Subcutaneous adipose tissue (tissue), 4 donors: ENCODE results near the gene ACADL. TPM values are rescaled to one million over a fixed set of nuclear protein-coding genes. Genes with fewer than 3 reads are reported as not detected.

ENCODE experiments used
- CTCF ChIP-seq: fragments of 450-650 bp; IDR thresholded peaks from one replicate; pipeline ENCODE4 v1.5.1; 2016; ENCODE audit warnings: low read depth, mild to moderate bottlenecking, control low read depth, antibody characterized with exemption, moderate library complexity
- total RNA-seq, 4 donors: library from RNA; depleted of rRNA; stranded (reverse); fragments of >200 nt; gene quantifications; one replicate each; pipeline ENCODE4 v1.1.0, GENCODE V29; 2016

ACADL gene
- total RNA-seq, 4 donors from 2014 or later, result 15.3 to 41.8 (median 21.7) TPM

GRCh38 chr2:210190345-210190744 is 34.9 kb downstream of the ACADL start:
- TF ChIP-seq CTCF, result no peak

GRCh38 chr2:210189452-210190138 is 35.7 kb downstream of the ACADL start:
- TF ChIP-seq CTCF, result no peak

- TF ChIP-seq CTCF, result no peak
Observed at GRCh38 chr2:210188755-210189154, 36.5 kb downstream of the ACADL start.

GRCh38 chr2:210188190-210188589 is 37.1 kb downstream of the ACADL start:
- no peak for TF ChIP-seq CTCF

GRCh38 chr2:210180477-210180876 is 44.8 kb downstream of the ACADL start:
- TF ChIP-seq CTCF, result no peak

- no peak for TF ChIP-seq CTCF
Observed at GRCh38 chr2:210179351-210179990, 45.8 kb downstream of the ACADL start.

- TF ChIP-seq CTCF, result no peak
Observed at GRCh38 chr2:210177769-210178168, 47.5 kb downstream of the ACADL start.
